SKM-1 treated with dmso at 0.1 percent for 144 hours (cell line): Measurements from ENCODE around the gene HOXB7.

ENCODE experiments used
- DNase-seq: peaks from one replicate; lab custom pipeline; 2025; ENCODE audit not compliant: unreplicated experiment; lab: John Stamatoyannopoulos, UW

The HOXB7 gene

GRCh38 chr17:48637323-48638260 is 26.8 kb upstream of the HOXB7 start:
- no peak for DNase-seq

- DNase-seq = peak; percentile 51
Measured at GRCh38 chr17:48636177-48637018, 25.6 kb upstream of the HOXB7 start.

- no peak for DNase-seq
Measured at GRCh38 chr17:48634493-48635208, 23.8 kb upstream of the HOXB7 start.

GRCh38 chr17:48633266-48633677 is 22.5 kb upstream of the HOXB7 start:
- no peak for DNase-seq

GRCh38 chr17:48632579-48633265 is 21.9 kb upstream of the HOXB7 start:
- DNase-seq = no peak

GRCh38 chr17:48631693-48632578 is 21.1 kb upstream of the HOXB7 start:
- DNase-seq = no peak

- no peak for DNase-seq
Measured at GRCh38 chr17:48630925-48631692, 20.3 kb upstream of the HOXB7 start.

- DNase-seq = no peak
Measured at GRCh38 chr17:48630009-48630924, 19.4 kb upstream of the HOXB7 start.

GRCh38 chr17:48629411-48629759 is 18.6 kb upstream of the HOXB7 start:
- no peak for DNase-seq

- DNase-seq = no peak
Measured at GRCh38 chr17:48628649-48629410, 18.0 kb upstream of the HOXB7 start.

GRCh38 chr17:48627623-48628521 is 17.1 kb upstream of the HOXB7 start:
- DNase-seq = no peak

- DNase-seq = no peak
Measured at GRCh38 chr17:48627118-48627597, 16.3 kb upstream of the HOXB7 start.

- DNase-seq = no peak
Measured at GRCh38 chr17:48626245-48627117, 15.7 kb upstream of the HOXB7 start, which contains the start of gene HOXB9. Gene HOXB9 (minus strand): TSS chr17:48626358. CDS start chr17:48626269, 89 bp downstream.

- no peak for DNase-seq
Measured at GRCh38 chr17:48625495-48626244, 14.9 kb upstream of the HOXB7 start.
